NT2/D1 (cell line): ENCODE measurements around the gene CGB7.

Experiments used
- YY1 ChIP-seq: IDR thresholded peaks from 2 replicates; pipeline ENCODE4 v1.6.1; 2011; ENCODE audit not compliant: insufficient read length, insufficient read depth
- ZNF274 ChIP-seq: IDR thresholded peaks from 2 replicates; pipeline ENCODE4 v1.6.1; 2011; ENCODE audit warnings: mild to moderate bottlenecking, low read depth, low read length

DNA sequence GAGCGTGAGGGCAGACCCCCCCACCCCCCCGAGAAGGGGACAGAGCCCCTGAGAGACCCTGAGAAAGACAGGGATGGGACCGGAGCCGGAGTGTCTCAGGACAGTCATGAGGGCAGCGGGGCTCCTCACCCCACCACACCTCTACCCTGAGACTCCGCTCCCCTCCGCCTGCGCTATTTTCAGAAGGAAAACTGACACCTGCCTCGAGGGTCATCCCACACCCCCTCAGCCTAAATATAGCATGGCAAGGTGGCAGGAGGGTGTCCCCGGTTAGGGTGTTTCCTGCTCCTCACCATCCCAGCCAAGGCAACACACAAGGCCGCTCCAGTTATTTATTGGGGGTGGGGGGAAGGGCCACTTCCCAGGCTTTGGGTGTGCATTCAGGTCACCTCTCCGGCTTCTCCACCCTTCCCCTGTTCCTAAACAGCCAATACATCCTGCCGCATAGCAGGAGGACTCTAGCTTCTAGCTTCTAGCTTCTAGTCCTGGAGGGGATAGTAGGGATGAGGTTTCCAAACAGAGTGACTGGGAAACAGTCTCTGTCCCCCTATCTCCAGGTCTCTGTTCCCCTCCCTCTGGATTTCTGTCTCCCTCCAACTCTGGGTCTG is 8.5 kb upstream of the CGB7 start:
- TF ChIP-seq YY1 (no peak), ZNF274 (no peak)
